SK-N-SH (cell line): Measurements from ENCODE around the gene PKP4. TPM values are rescaled to one million over a fixed set of nuclear protein-coding genes. Genes with fewer than 3 reads are reported as not detected.

ENCODE experiments used
- CTCF ChIA-PET: fragments of 300-600, 350-600 bp; formaldehyde crosslinking; extraction: SDS; loops from one replicate; lab custom pipeline; 2021; lab: Yijun Ruan, JAX
- POLR2A ChIA-PET: fragments of 350-600 bp; sonication (Branson Sonifier 250); formaldehyde crosslinking; extraction: SDS; loops from one replicate; lab custom pipeline; 2020; ENCODE audit warnings: antibody characterized with exemption, inconsistent platforms; lab: Yijun Ruan, JAX
- DNase-seq: peaks from one replicate; pipeline ENCODE4 v3.0.0; 2012
- H2AFZ ChIP-seq: fragments of 200-600 bp; sonication (generic); 2 replicates; pipeline ENCODE4 v1.8.1; 2016; ENCODE audit warnings: antibody characterized with exemption, mild to moderate bottlenecking, low read depth
- H3F3A ChIP-seq: fragments of 200-600 bp; sonication (generic); replicated peaks from 2 replicates; pipeline ENCODE3; 2016; ENCODE audit warnings: antibody characterized with exemption, mild to moderate bottlenecking; ENCODE audit not compliant: insufficient read depth
- H3K27ac ChIP-seq, 2 experiments: fragments of 200-500 bp in 1 of 2; fragments of 200-600 bp in 1 of 2; sonication (Bioruptor generic) in 1 of 2; sonication (generic), shearing (Covaris generic) in 1 of 2; 2 replicates each; pipeline versions ENCODE4 v1.5.1 to v1.6.1; 2014 to 2016; ENCODE audit warnings: low read depth in 2 of 2, inconsistent platforms in 1 of 2, low read length in 1 of 2, mild to moderate bottlenecking in 1 of 2, mixed read lengths in 1 of 2
- H3K27me3 ChIP-seq: fragments of 200-600 bp; sonication (generic), shearing (Covaris generic); 2 replicates; pipeline ENCODE4 v1.6.1; 2016; ENCODE audit warnings: mixed run types; ENCODE audit not compliant: insufficient read depth
- H3K36me3 ChIP-seq, 2 experiments: fragments of 200-500 bp in 1 of 2; fragments of 200-600 bp in 1 of 2; sonication (Bioruptor generic) in 1 of 2; sonication (generic) in 1 of 2; replicated peaks in 1 of 2; 2 replicates each; pipeline versions ENCODE3 to v1.5.1; 2014 to 2016; ENCODE audit warnings: low read length in 1 of 2, mild to moderate bottlenecking in 1 of 2; ENCODE audit not compliant: insufficient read depth in 2 of 2, control insufficient read depth in 1 of 2
- H3K4me1 ChIP-seq, 2 experiments: fragments of 200-500 bp in 1 of 2; fragments of 200-600 bp in 1 of 2; sonication (Bioruptor generic) in 1 of 2; sonication (generic), shearing (Covaris generic) in 1 of 2; 2 replicates each; pipeline versions ENCODE4 v1.5.1 to v1.6.1; 2014 to 2016; ENCODE audit warnings: low read depth in 1 of 2, low read length in 1 of 2, mixed run types in 1 of 2; ENCODE audit not compliant: insufficient read depth in 2 of 2, control insufficient read depth in 1 of 2
- H3K4me2 ChIP-seq: fragments of 200-600 bp; sonication (generic), shearing (Covaris generic); 2 replicates; pipeline ENCODE4 v1.6.1; 2017; ENCODE audit warnings: mixed run types
- H3K4me3 ChIP-seq, 2 experiments: fragments of 200-500 bp in 1 of 2; fragments of 200-600 bp in 1 of 2; sonication (Bioruptor generic) in 1 of 2; sonication (generic), shearing (Covaris generic) in 1 of 2; 2 replicates each; pipeline versions ENCODE4 v1.5.1 to v1.8.1; 2014 to 2016; ENCODE audit warnings: low read depth in 2 of 2, inconsistent platforms in 1 of 2, low read length in 1 of 2, mild to moderate bottlenecking in 1 of 2, mixed read lengths in 1 of 2, moderate library complexity in 1 of 2
- H3K79me2 ChIP-seq: fragments of 200-600 bp; sonication (generic); 2 replicates; pipeline ENCODE4 v1.8.1; 2017; ENCODE audit warnings: mild to moderate bottlenecking; ENCODE audit not compliant: insufficient read depth
- H3K9ac ChIP-seq: fragments of 200-600 bp; sonication (generic); 2 replicates; pipeline ENCODE4 v1.6.1; 2017; ENCODE audit warnings: mixed run types
- H3K9me2 ChIP-seq: fragments of 200-600 bp; sonication (generic); 2 replicates; pipeline ENCODE4 v1.6.1; 2017; ENCODE audit warnings: mixed run types
- H3K9me3 ChIP-seq: fragments of 200-600 bp; sonication (generic); 2 replicates; pipeline ENCODE4 v1.6.1; 2017; ENCODE audit warnings: mixed run types, mild to moderate bottlenecking, moderate library complexity
- H4K20me1 ChIP-seq: fragments of 200-600 bp; sonication (generic); 2 replicates; pipeline ENCODE4 v1.6.1; 2017; ENCODE audit warnings: mild to moderate bottlenecking, mixed run types; ENCODE audit not compliant: insufficient read depth
- CTCF ChIP-seq: fragments of 200-600 bp; sonication (generic); IDR thresholded peaks from 2 replicates; pipeline ENCODE4 v1.6.1; 2017; ENCODE audit warnings: antibody characterized with exemption, mild to moderate bottlenecking, moderate library complexity
- GATA2 ChIP-seq: sonication (generic); formaldehyde crosslinking; IDR thresholded peaks from 2 replicates; pipeline ENCODE4 v1.5.0; 2020; ENCODE audit warnings: mild to moderate bottlenecking, missing genetic modification reagents
- IRF3 ChIP-seq: fragments of 150-350 bp; IDR thresholded peaks from 2 replicates; pipeline ENCODE4 v1.6.1; 2016; ENCODE audit warnings: mild to moderate bottlenecking, low read depth, low read length
- MAX ChIP-seq: IDR thresholded peaks from 2 replicates; pipeline ENCODE4 v1.4.0; 2012; ENCODE audit warnings: low read depth
- MEF2A ChIP-seq: IDR thresholded peaks from 2 replicates; pipeline ENCODE4 v1.4.0; 2012; ENCODE audit warnings: low read depth, borderline replicate concordance
- NFIC ChIP-seq: IDR thresholded peaks from 2 replicates; pipeline ENCODE4 v1.4.0; 2012; ENCODE audit warnings: borderline replicate concordance
- NRF1 ChIP-seq: IDR thresholded peaks from 2 replicates; pipeline ENCODE4 v1.6.1; 2012; ENCODE audit warnings: low read depth, mild to moderate bottlenecking, low read length
- RFX5 ChIP-seq: IDR thresholded peaks from 2 replicates; pipeline ENCODE4 v1.6.1; 2012; ENCODE audit warnings: mild to moderate bottlenecking, improper control_type of control experiment, low read length
- TAF1 ChIP-seq: IDR thresholded peaks from 2 replicates; pipeline ENCODE4 v1.6.1; 2012; ENCODE audit warnings: low read depth, mild to moderate bottlenecking, low read length, moderate library complexity, borderline replicate concordance
- USF1 ChIP-seq: IDR thresholded peaks from 2 replicates; pipeline ENCODE4 v1.4.0; 2012; ENCODE audit warnings: low read depth, borderline replicate concordance
- WGBS: methylation state at CpG from one replicate; pipeline ENCODE4 v1.1.6; 2017; ENCODE audit warnings: low lambda C conversion rate; 5-methylcytosine and 5-hydroxymethylcytosine counted together
- polyA plus RNA-seq, 3 experiments: library from polyadenylated mRNA; depleted of rRNA; stranded (reverse); fragments of >200 nt; gene quantifications; 2 replicates each; pipeline ENCODE4 v1.2.3, GENCODE V29; 2012

PKP4 gene
- polyA plus RNA-seq, 1 of the 3 experiments (the other 2 are of a cell fraction) = 10.9 TPM

- ChIA-PET CTCF (interaction anchor here (0.7 to 1.5 kb wide), 5 partner anchors 11 to 276 kb away, joined by 3 to 6 read pairs (median 3); no protein-coding TSS in a partner anchor), POLR2A (no interaction called here)
- Histone ChIP-seq H3F3A (no peaks in the 10 kb centered on the region), H3K36me3 (no peaks in the 10 kb centered on the region), H3K9ac (no peak overlapping the region), H4K20me1 (no peaks in the 10 kb centered on the region), H3K79me2 (peaks cover 9% of the 10 kb centered on the region; the same call in 1 of the 2 replicates), H2AFZ (no peak overlapping the region), H3K9me2 (no peaks in the 10 kb centered on the region), H3K27me3 (no peaks in the 10 kb centered on the region), H3K4me2 (no peak overlapping the region), H3K27ac (no peak overlapping the region), H3K4me3 (no peak overlapping the region), H3K4me1 (peaks cover 0 to 19% of the 10 kb centered on the region in 2 experiments; a peak in 1 of 4 replicates), H3K9me3 (no peaks in the 10 kb centered on the region)
- TF ChIP-seq MEF2A (no peak), CTCF (no peak)
- 88% methylated on average over 3 of the region's 3 CpGs for WGBS
- DNase-seq = no peak
Observed at GRCh38 chr2:158477202-158477601, 20.4 kb downstream of the PKP4 start.

GRCh38 chr2:158478237-158478636 is 21.5 kb downstream of the PKP4 start:
- no peak for DNase-seq
- POLR2A ChIA-PET = no interaction called here
- Histone ChIP-seq H3K27me3 (no peaks in the 10 kb centered on the region), H3K4me2 (no peak overlapping the region), H3F3A (no peaks in the 10 kb centered on the region), H4K20me1 (no peaks in the 10 kb centered on the region), H3K9me2 (no peaks in the 10 kb centered on the region), H3K4me3 (no peak overlapping the region), H2AFZ (no peak overlapping the region), H3K9me3 (no peaks in the 10 kb centered on the region), H3K4me1 (peaks cover 0 to 19% of the 10 kb centered on the region in 2 experiments; a peak in 1 of 4 replicates), H3K27ac (no peak overlapping the region), H3K36me3 (no peaks in the 10 kb centered on the region), H3K79me2 (peaks cover 16% of the 10 kb centered on the region; the same call in 1 of the 2 replicates), H3K9ac (no peak overlapping the region)
- CTCF ChIA-PET = interaction anchor here (1.0 to 1.5 kb wide), 3 partner anchors 10 to 21 kb away, joined by 3 to 6 read pairs (median 3); no protein-coding TSS in a partner anchor
- 89% methylated on average over 6 of the region's 6 CpGs for WGBS
- no peak for TF ChIP-seq GATA2 (CRISPR knock-in tag)
- TF ChIP-seq MAX = no peak
- no peak for TF ChIP-seq NFIC
- TF ChIP-seq RFX5 = no peak
- TF ChIP-seq NRF1 = no peak
- no peak for TF ChIP-seq TAF1

- H4K20me1 ChIP-seq = no peaks in the 10 kb centered on the region
- no peak overlapping the region for H2AFZ ChIP-seq
- no peak overlapping the region for H3K27ac ChIP-seq
- POLR2A ChIA-PET = no interaction called here
- H3K4me1 ChIP-seq = peaks cover 0 to 19% of the 10 kb centered on the region in 2 experiments; a peak in 1 of 4 replicates
- no peaks in the 10 kb centered on the region for H3K36me3 ChIP-seq
- CTCF ChIA-PET = interaction anchor here (0.8 to 1.0 kb wide), 2 partner anchors 11 to 267 kb away, joined by 3 to 4 read pairs; no protein-coding TSS in a partner anchor
- H3K79me2 ChIP-seq = peaks cover 16% of the 10 kb centered on the region; the same call in 1 of the 2 replicates
- H3K4me2 ChIP-seq = no peak overlapping the region
- no peaks in the 10 kb centered on the region for H3F3A ChIP-seq
- H3K9ac ChIP-seq = no peak overlapping the region
- 93% methylated on average over 1 of the region's 1 CpG for WGBS
- no peaks in the 10 kb centered on the region for H3K9me3 ChIP-seq
- DNase-seq = no peak
- H3K9me2 ChIP-seq = no peaks in the 10 kb centered on the region
- TF ChIP-seq USF1 = no peak
- no peak for TF ChIP-seq IRF3
- TF ChIP-seq NRF1 = no peak
- H3K4me3 ChIP-seq = no peak overlapping the region
- H3K27me3 ChIP-seq = no peaks in the 10 kb centered on the region
Observed at GRCh38 chr2:158478816-158479215, 22.1 kb downstream of the PKP4 start.
